HG02885 (cell line): ENCODE measurements around the gene KLHL4.
"Not testable (repeated sequence)": the region's sequence is repeated elsewhere in the genome, so short reads cannot be mapped to it uniquely, and the experiment has no call there.

Experiments used
- ATAC-seq: cut with Tn5 transposase; IDR thresholded peaks from one replicate; pipeline ENCODE4 v1.9.1; 2021; ENCODE audit warnings: mild to moderate bottlenecking; ENCODE audit not compliant: unreplicated experiment, poor library complexity

The KLHL4 gene

GRCh38 chrX:87517571-87518141 lies at the start of gene KLHL4:
TSS of gene KLHL4 (plus strand) at chrX:87517802. CDS start at chrX:87517894, 92 bp downstream.
- no peak for ATAC-seq

- ATAC-seq = no peak
Observed at GRCh38 chrX:87468941-87469340, 48.7 kb upstream of the KLHL4 start.

- no peak for ATAC-seq
Observed at GRCh38 chrX:87475793-87476192, 41.8 kb upstream of the KLHL4 start.

- ATAC-seq = not testable (repeated sequence)
Observed at GRCh38 chrX:87478703-87479102, 38.9 kb upstream of the KLHL4 start.

GRCh38 chrX:87489071-87489470 lies 28.5 kb upstream of the KLHL4 start:
- ATAC-seq = no peak

GRCh38 chrX:87515836-87516235 lies 1.8 kb upstream of the KLHL4 start:
- no peak for ATAC-seq

- ATAC-seq = no peak
Observed at GRCh38 chrX:87516717-87517121, 883 bp upstream of the KLHL4 start.

- ATAC-seq = no peak
Observed at GRCh38 chrX:87518504-87518903, 902 bp downstream of the KLHL4 start.

- no peak for ATAC-seq
Observed at GRCh38 chrX:87525771-87526229, 8.2 kb downstream of the KLHL4 start.

GRCh38 chrX:87526281-87526680 lies 8.7 kb downstream of the KLHL4 start:
- ATAC-seq = no peak

GRCh38 chrX:87528487-87528886 lies 10.9 kb downstream of the KLHL4 start:
- ATAC-seq = no peak

GRCh38 chrX:87571964-87572363 lies 54.4 kb downstream of the KLHL4 start:
- no peak for ATAC-seq

- no peak for ATAC-seq
Observed at GRCh38 chrX:87572901-87573300, 55.3 kb downstream of the KLHL4 start.

GRCh38 chrX:87578978-87579377 lies 61.4 kb downstream of the KLHL4 start:
- no peak for ATAC-seq

GRCh38 chrX:87580862-87581261 lies 63.3 kb downstream of the KLHL4 start:
- ATAC-seq = no peak

GRCh38 chrX:87582453-87582852 lies 64.9 kb downstream of the KLHL4 start:
- no peak for ATAC-seq

- peak; percentile 69 for ATAC-seq
Observed at GRCh38 chrX:87583679-87584078, 66.1 kb downstream of the KLHL4 start.

GRCh38 chrX:87616371-87616770 lies 98.8 kb downstream of the KLHL4 start:
- no peak for ATAC-seq

- no peak for ATAC-seq
Observed at GRCh38 chrX:87621697-87622096, 104.1 kb downstream of the KLHL4 start.

GRCh38 chrX:87626996-87627395 lies 109.4 kb downstream of the KLHL4 start:
- ATAC-seq = no peak

- ATAC-seq = no peak
Observed at GRCh38 chrX:87634361-87634760, 116.8 kb downstream of the KLHL4 start.

- no peak for ATAC-seq
Observed at GRCh38 chrX:87636533-87636932, 118.9 kb downstream of the KLHL4 start.

- not testable (repeated sequence) for ATAC-seq
Observed at GRCh38 chrX:87641439-87641838, 123.8 kb downstream of the KLHL4 start.
